K562 (cell line): ENCODE results near the gene TMSB4X. TPM values are rescaled to one million over a fixed set of nuclear protein-coding genes. Genes with fewer than 3 reads are reported as not detected.
A peak's percentile ranks its signal among the peaks of the same experiment; 100 is the strongest.

ENCODE experiments used
- ATAC-seq: fragments of 200-7000 bp; cut with Tn5 transposase; 3 replicates; pipeline ENCODE4 v1.9.1; 2020; ENCODE audit warnings: moderate library complexity
- BruUV-seq: library from RNA; stranded (reverse); fragments of 400-500 nt; replicated peaks from 2 replicates; lab custom pipeline; 2021; lab: Mats Ljungman, UMichigan
- CTCF ChIA-PET: fragments of 300-600 bp; formaldehyde crosslinking; extraction: SDS; loops from one replicate; lab custom pipeline; 2021; ENCODE audit warnings: low intra/inter-chr PET ratio; lab: Yijun Ruan, JAX
- POLR2A ChIA-PET: fragments of 300-600, 350-650 bp; sonication (Branson Sonifier 250); formaldehyde crosslinking; extraction: SDS; loops from one replicate; lab custom pipeline; 2021; ENCODE audit warnings: antibody characterized with exemption, inconsistent platforms; lab: Yijun Ruan, JAX
- DNase-seq, 4 experiments: peaks; one replicate each; pipeline versions ENCODE4 v3.0.0 to v3.0.0-alpha.2; 2011 to 2018; ENCODE audit warnings: low spot score in 3 of 4, mixed read lengths in 3 of 4; ENCODE audit errors: extremely low read depth in 1 of 4
- FAIRE-seq: peaks from 2 replicates; lab custom pipeline; 2011; peaks lifted over from hg19 to GRCh38; lab: Jason Lieb, UNC
- H2AFZ ChIP-seq: 2 replicates; pipeline ENCODE4 v1.6.0; 2011; ENCODE audit warnings: low read depth, low read length, control low read depth, inconsistent platforms
- H3K27ac ChIP-seq: fragments of 200-600 bp; 3 replicates; pipeline ENCODE4 v1.8.0; 2011; ENCODE audit warnings: low read depth, mild to moderate bottlenecking, control low read depth, inconsistent platforms, low read length, moderate library complexity, mixed read lengths; ENCODE audit errors: extremely low read depth
- H3K27me3 ChIP-seq, 2 experiments: fragments of 300-600 bp in 1 of 2; 2 replicates in 1 of 2; 3 replicates in 1 of 2; pipeline versions ENCODE4 v1.6.0 to v1.8.0; 2011; ENCODE audit warnings: inconsistent platforms in 2 of 2, low read length in 2 of 2, mild to moderate bottlenecking in 1 of 2, mixed read lengths in 1 of 2, moderate library complexity in 1 of 2; ENCODE audit not compliant: control insufficient read depth in 2 of 2, insufficient read depth in 2 of 2
- H3K36me3 ChIP-seq: fragments of 300-600 bp; 3 replicates; pipeline ENCODE4 v1.8.0; 2011; ENCODE audit warnings: mild to moderate bottlenecking, low read length, inconsistent platforms; ENCODE audit not compliant: control insufficient read depth, insufficient read depth
- H3K4me1 ChIP-seq, 2 experiments: fragments of 200-600 bp in 1 of 2; replicated peaks in 1 of 2; 2 replicates in 1 of 2; 3 replicates in 1 of 2; pipeline versions ENCODE4 v1.5.1 to v1.8.0; 2011; ENCODE audit warnings: inconsistent platforms in 2 of 2, low read length in 2 of 2, mild to moderate bottlenecking in 1 of 2, mixed read lengths in 1 of 2, moderate library complexity in 1 of 2; ENCODE audit not compliant: control insufficient read depth in 2 of 2, insufficient read depth in 2 of 2
- H3K4me2 ChIP-seq: 2 replicates; pipeline ENCODE4 v1.6.1; 2011; ENCODE audit warnings: low read length, control low read depth, inconsistent platforms, mixed read lengths; ENCODE audit not compliant: insufficient read depth
- H3K4me3 ChIP-seq: fragments of 200-600 bp; sonication (generic), shearing (Covaris generic); 2 replicates; pipeline ENCODE4 v1.5.1; 2016; ENCODE audit warnings: control low read depth, inconsistent platforms
- H3K79me2 ChIP-seq: fragments of 200-600 bp; 3 replicates; pipeline ENCODE4 v1.8.0; 2011; ENCODE audit warnings: low read length, inconsistent platforms; ENCODE audit not compliant: control insufficient read depth, insufficient read depth
- H3K9ac ChIP-seq, 2 experiments: 2 replicates each; pipeline versions ENCODE4 v1.6.0 to v1.6.1; 2011; ENCODE audit warnings: low read depth in 2 of 2, low read length in 2 of 2, control low read depth in 1 of 2, inconsistent platforms in 1 of 2, mild to moderate bottlenecking in 1 of 2, mixed read lengths in 1 of 2; ENCODE audit not compliant: insufficient read depth in 1 of 2
- H3K9me1 ChIP-seq: one replicate; pipeline ENCODE4 v1.6.0; 2011; ENCODE audit warnings: inconsistent platforms, mild to moderate bottlenecking, low read length, moderate library complexity; ENCODE audit not compliant: control insufficient read depth, insufficient read depth
- H3K9me3 ChIP-seq: replicated peaks from 2 replicates; pipeline ENCODE4 v1.5.1; 2011; ENCODE audit warnings: low read depth, low read length, inconsistent platforms; ENCODE audit not compliant: control insufficient read depth, insufficient read depth
- H4K20me1 ChIP-seq: replicated peaks from 2 replicates; pipeline ENCODE4 v1.6.1; 2011; ENCODE audit warnings: low read length, inconsistent platforms, mixed read lengths; ENCODE audit not compliant: control insufficient read depth, insufficient read depth
- BCOR ChIP-seq: fragments of 450-650 bp; IDR thresholded peaks from 2 replicates; pipeline ENCODE4 v1.6.1; 2016
- CHD4 ChIP-seq: fragments of 200-600 bp; sonication (generic); IDR thresholded peaks from 3 replicates; pipeline ENCODE4 v1.6.1; 2012; ENCODE audit warnings: low read depth, mild to moderate bottlenecking, mixed read lengths, low read length, inconsistent platforms; ENCODE audit not compliant: insufficient read depth, insufficient replicate concordance, poor library complexity, severe bottlenecking
- KDM1A ChIP-seq, 2 experiments: fragments of 450-650 bp; IDR thresholded peaks; 2 replicates each; pipeline ENCODE4 v1.6.1; 2016; ENCODE audit warnings: mild to moderate bottlenecking in 2 of 2
- NEUROD1 ChIP-seq: fragments of 150-350 bp; IDR thresholded peaks from 2 replicates; pipeline ENCODE4 v1.6.1; 2014; ENCODE audit warnings: borderline replicate concordance, low read length, low read depth; ENCODE audit not compliant: partially characterized antibody
- RBM25 ChIP-seq: fragments of 200-400 bp; formaldehyde crosslinking; IDR thresholded peaks from 2 replicates; pipeline ENCODE4 v1.6.1; 2018; ENCODE audit warnings: low read length, low read depth, moderate library complexity; ENCODE audit not compliant: severe bottlenecking
- RCOR1 ChIP-seq, 2 experiments: IDR thresholded peaks; 2 replicates each; pipeline ENCODE4 v1.6.1; 2012; ENCODE audit warnings: low read depth in 2 of 2, low read length in 2 of 2, borderline replicate concordance in 1 of 2, improper control_type of control experiment in 1 of 2
- SOX6 ChIP-seq: fragments of 450-650 bp; IDR thresholded peaks from 2 replicates; pipeline ENCODE4 v1.6.1; 2014; ENCODE audit warnings: mild to moderate bottlenecking
- TARDBP ChIP-seq: fragments of 450-650 bp; IDR thresholded peaks from 2 replicates; pipeline ENCODE4 v1.6.1; 2016
- WGBS: fragments of 100-300 bp; shearing (Covaris generic); methylation state at CpG from one replicate; pipeline ENCODE4 v1.1.6; 2016; ENCODE audit warnings: low coverage, mixed read lengths; ENCODE audit not compliant: insufficient coverage; ENCODE audit errors: missing lambda C conversion rate; 5-methylcytosine and 5-hydroxymethylcytosine counted together
- in situ Hi-C: fragments of 300-500 bp; cut with MboI; formaldehyde crosslinking; loops from 4 replicates; pipeline ENCODE4 v1.15.0; 2018; ENCODE audit warnings: inconsistent platforms, mixed read lengths
- intact Hi-C: fragments of 100-400 bp; cut with micrococcal nuclease; formaldehyde crosslinking; loops from 2 replicates; pipeline ENCODE4 v1.14.2; 2022
- polyA plus RNA-seq, 8 experiments: library from polyadenylated mRNA; depleted of rRNA in 4 of 8; stranded (reverse) in 5 of 8; unstranded in 3 of 8; fragments of >200 nt; fragmentation: Nextera tagmentation in 2 of 8; fragmentation: Illumina TruSeq in 1 of 8; extraction: Ambion mirVana in 2 of 8; extraction: Trizol in 1 of 8; gene quantifications; 2 replicates each; pipeline versions ENCODE4 v1.2.1 to v1.2.3, GENCODE V29; 2011 to 2014; ENCODE audit warnings: inconsistent platforms in 1 of 8, missing spikeins in 1 of 8
- total RNA-seq, 7 experiments: library from RNA; depleted of rRNA in 6 of 7; stranded (reverse); fragments of >200 nt in 6 of 7; fragmentation: Illumina TruSeq in 2 of 7; extraction: Trizol in 2 of 7; gene quantifications; 2 replicates each; pipeline versions ENCODE4 v1.2.1 to v1.2.3, GENCODE V29; 2011 to 2021; ENCODE audit warnings: low replicate concordance in 1 of 7
- TF ChIP-seq, protein P1 (sequence below): fragments of 250-450 bp; sonication (Bioruptor Pico); IDR thresholded peaks from 2 replicates; pipeline ENCODE4 v1.5.0; 2022; ENCODE audit warnings: mild to moderate bottlenecking
- TF ChIP-seq, protein P2 (sequence below), 2 experiments: fragments of 450-650 bp; IDR thresholded peaks; 2 replicates each; pipeline ENCODE4 v1.6.1; 2016
- TF ChIP-seq, protein P3 (sequence below): fragments of 450-650 bp; formaldehyde crosslinking; IDR thresholded peaks from 2 replicates; pipeline ENCODE4 v1.4.0; 2022; ENCODE audit warnings: mild to moderate bottlenecking, moderate library complexity
- TF ChIP-seq, protein P4 (sequence below): sonication (generic); formaldehyde crosslinking; IDR thresholded peaks from 2 replicates; pipeline ENCODE4 v1.8.0; 2022; ENCODE audit warnings: mild to moderate bottlenecking, missing genetic modification reagents

Gene TMSB4X
- total and polyA plus RNA-seq, 9 of the 15 experiments (the other 6 are each of a cell fraction or from before 2014, with no cell fraction given): 1,035 to 2,035 (median 1,529) TPM

DNA sequence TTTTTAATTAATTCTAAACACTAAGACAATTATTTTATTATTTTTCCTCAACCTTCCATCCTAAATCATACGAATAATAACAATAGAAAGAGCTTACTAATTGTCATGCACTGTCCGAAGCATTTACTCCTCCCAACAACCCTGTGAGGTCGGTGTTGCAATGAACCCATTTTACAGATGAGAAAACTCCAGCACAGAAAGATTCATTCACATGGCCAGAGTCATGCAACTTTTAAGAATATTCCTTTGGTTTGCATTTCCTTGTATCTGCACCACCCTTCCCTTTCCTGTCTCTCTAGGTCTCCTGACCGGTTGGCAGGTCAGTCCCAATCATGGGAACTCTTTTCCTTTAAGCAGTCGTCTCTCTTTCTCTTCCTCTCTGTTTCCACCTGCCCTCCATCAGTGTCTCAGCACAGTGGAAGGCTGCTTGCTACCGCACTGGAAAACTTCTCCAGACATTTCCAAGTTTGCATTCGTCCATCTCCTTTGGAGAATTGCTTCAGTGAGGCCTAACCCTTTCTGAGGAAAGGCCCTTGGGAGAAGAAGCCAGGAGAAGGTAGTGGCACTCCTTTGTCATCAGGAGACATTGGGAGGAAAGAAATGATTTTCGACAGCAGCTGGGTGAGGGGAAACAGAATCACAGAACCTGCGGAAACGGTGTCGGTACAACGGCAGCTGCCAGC lies 1.9 kb upstream of the TMSB4X start:
- H3K4me3 ChIP-seq: no peak overlapping the region
- BruUV-seq: no TSS peak
- no peak overlapping the region; the same call in 2 of the 3 replicates for H3K27ac ChIP-seq
- no peaks in the 10 kb centered on the region for H3K9me1 ChIP-seq
- ChIA-PET CTCF (no interaction called here), POLR2A (interaction anchor here (0.9 kb wide), 1 partner anchor 330 kb away, joined by 3 read pairs; no protein-coding TSS in a partner anchor)
- TF ChIP-seq SOX6 (no peak), TARDBP (no peak), RBM25 (peak; percentile 91), RCOR1 (IDR thresholded peaks at IDR 0.05; ENCODE audit: borderline replicate concordance in 1 of 2, low read depth in 2 of 2, low read length in 2 of 2) (peak in 1 of 2 experiments; percentile 44; a peak in 1 of 4 replicates), NEUROD1 (no peak), BCOR (peak; percentile 92), KDM1A (IDR thresholded peaks at IDR 0.05) (peak; percentile 32 to 71; a peak in 3 of 4 replicates), CHD4 (peak; percentile 59)
- TF ChIP-seq, protein P1, sequence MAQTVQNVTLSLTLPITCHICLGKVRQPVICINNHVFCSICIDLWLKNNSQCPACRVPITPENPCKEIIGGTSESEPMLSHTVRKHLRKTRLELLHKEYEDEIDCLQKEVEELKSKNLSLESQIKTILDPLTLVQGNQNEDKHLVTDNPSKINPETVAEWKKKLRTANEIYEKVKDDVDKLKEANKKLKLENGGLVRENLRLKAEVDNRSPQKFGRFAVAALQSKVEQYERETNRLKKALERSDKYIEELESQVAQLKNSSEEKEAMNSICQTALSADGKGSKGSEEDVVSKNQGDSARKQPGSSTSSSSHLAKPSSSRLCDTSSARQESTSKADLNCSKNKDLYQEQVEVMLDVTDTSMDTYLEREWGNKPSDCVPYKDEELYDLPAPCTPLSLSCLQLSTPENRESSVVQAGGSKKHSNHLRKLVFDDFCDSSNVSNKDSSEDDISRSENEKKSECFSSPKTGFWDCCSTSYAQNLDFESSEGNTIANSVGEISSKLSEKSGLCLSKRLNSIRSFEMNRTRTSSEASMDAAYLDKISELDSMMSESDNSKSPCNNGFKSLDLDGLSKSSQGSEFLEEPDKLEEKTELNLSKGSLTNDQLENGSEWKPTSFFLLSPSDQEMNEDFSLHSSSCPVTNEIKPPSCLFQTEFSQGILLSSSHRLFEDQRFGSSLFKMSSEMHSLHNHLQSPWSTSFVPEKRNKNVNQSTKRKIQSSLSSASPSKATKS (CRISPR knock-in tag): no peak
- TF ChIP-seq, protein P2, sequence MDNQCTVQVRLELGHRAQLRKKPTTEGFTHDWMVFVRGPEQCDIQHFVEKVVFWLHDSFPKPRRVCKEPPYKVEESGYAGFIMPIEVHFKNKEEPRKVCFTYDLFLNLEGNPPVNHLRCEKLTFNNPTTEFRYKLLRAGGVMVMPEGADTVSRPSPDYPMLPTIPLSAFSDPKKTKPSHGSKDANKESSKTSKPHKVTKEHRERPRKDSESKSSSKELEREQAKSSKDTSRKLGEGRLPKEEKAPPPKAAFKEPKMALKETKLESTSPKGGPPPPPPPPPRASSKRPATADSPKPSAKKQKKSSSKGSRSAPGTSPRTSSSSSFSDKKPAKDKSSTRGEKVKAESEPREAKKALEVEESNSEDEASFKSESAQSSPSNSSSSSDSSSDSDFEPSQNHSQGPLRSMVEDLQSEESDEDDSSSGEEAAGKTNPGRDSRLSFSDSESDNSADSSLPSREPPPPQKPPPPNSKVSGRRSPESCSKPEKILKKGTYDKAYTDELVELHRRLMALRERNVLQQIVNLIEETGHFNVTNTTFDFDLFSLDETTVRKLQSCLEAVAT (IDR thresholded peaks at IDR 0.05): 0 out of 4 replicates have a peak, but pooled peaks of 1 of the 2 experiments have one; percentile 39
- TF ChIP-seq, protein P3, sequence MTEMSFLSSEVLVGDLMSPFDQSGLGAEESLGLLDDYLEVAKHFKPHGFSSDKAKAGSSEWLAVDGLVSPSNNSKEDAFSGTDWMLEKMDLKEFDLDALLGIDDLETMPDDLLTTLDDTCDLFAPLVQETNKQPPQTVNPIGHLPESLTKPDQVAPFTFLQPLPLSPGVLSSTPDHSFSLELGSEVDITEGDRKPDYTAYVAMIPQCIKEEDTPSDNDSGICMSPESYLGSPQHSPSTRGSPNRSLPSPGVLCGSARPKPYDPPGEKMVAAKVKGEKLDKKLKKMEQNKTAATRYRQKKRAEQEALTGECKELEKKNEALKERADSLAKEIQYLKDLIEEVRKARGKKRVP: no peak
- TF ChIP-seq, protein P4, sequence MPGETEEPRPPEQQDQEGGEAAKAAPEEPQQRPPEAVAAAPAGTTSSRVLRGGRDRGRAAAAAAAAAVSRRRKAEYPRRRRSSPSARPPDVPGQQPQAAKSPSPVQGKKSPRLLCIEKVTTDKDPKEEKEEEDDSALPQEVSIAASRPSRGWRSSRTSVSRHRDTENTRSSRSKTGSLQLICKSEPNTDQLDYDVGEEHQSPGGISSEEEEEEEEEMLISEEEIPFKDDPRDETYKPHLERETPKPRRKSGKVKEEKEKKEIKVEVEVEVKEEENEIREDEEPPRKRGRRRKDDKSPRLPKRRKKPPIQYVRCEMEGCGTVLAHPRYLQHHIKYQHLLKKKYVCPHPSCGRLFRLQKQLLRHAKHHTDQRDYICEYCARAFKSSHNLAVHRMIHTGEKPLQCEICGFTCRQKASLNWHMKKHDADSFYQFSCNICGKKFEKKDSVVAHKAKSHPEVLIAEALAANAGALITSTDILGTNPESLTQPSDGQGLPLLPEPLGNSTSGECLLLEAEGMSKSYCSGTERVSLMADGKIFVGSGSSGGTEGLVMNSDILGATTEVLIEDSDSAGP (CRISPR knock-in tag): no peak
- H3K36me3 ChIP-seq: peaks cover 11% of the 10 kb centered on the region; the same call in 2 of the 3 replicates
- no peak for FAIRE-seq
- H3K27me3 ChIP-seq: no peaks in the 10 kb centered on the region
- H4K20me1 ChIP-seq: peaks cover 6% of the 10 kb centered on the region; the same call in 1 of the 2 replicates
- ATAC-seq: no peak
- no peaks in the 10 kb centered on the region for H3K9me3 ChIP-seq
- peak overlapping the region; percentile 97 for H2AFZ ChIP-seq
- peaks cover 12 to 34% of the 10 kb centered on the region in 2 experiments; a peak in 4 of 5 replicates for H3K4me1 ChIP-seq
- in situ Hi-C loops (loop anchor here (25.0 kb wide), 1 partner anchor 689 kb away; the partner anchor contains the start of gene TCEANC), intact Hi-C loops (loop anchor here (5.0 kb wide), 1 partner anchor 514 kb away; no protein-coding TSS in a partner anchor)
- H3K79me2 ChIP-seq: peaks cover 40% of the 10 kb centered on the region
- 83% methylated on average over 8 of the region's 12 CpGs for WGBS
- no peak overlapping the region; the same call in 1 of the 2 replicates for H3K4me2 ChIP-seq
- DNase-seq: no peak
- H3K9ac ChIP-seq: peak overlapping the region in 1 of 2 experiments; percentile 6; a peak in 1 of 4 replicates
